ENCODE data around the gene CLSTN1. TPM values are rescaled to one million over a fixed set of nuclear protein-coding genes. Genes with fewer than 3 reads are reported as not detected.
"Not testable (repeated sequence)": the region's sequence is repeated elsewhere in the genome, so short reads cannot be mapped to it uniquely, and the experiment has no call there.

Gene CLSTN1
- total and polyA plus RNA-seq, 2 experiments from 2014 or later, result 56.8 to 67.8 TPM

DNA sequence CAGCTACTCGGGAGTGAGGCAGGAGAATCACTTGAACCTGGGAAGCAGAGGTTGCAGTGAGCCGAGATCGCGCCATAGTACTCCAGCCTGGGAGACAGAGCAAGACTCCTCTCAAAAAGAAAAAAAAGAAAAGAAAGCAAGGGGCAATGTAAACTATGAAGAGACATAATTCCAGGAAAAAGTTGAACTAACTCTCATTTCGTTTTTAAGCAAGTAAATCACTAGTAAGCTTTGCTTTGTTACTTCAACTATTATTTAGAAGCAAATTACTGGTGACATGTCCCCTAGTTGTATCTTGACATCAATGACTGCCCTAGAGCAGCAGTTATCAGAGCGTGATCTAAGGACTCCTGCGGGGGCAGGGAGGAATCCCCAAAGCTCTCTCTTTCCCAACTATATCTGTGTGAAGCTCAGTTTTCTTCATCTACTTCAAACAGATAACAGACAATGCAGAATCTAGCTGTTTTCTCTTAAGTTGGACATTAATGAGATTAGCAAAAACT, 18.7 kb downstream of the CLSTN1 start:
- no peak for DNase-seq
- Histone ChIP-seq H3K79me2 (ENCODE audit: insufficient read depth) (peaks cover 98% of the 10 kb centered on the region), H3K27me3 (replicated peaks; ENCODE audit: insufficient read depth) (no peaks in the 10 kb centered on the region), H3K9ac (no peak overlapping the region), H3K9me3 (ENCODE audit: low read depth) (no peaks in the 10 kb centered on the region), H2AFZ (no peak overlapping the region), H3F3A (ENCODE audit: insufficient read depth) (no peaks in the 10 kb centered on the region), H3K27ac (no peak overlapping the region), H3K4me2 (ENCODE audit: unreplicated experiment) (no peak overlapping the region), H3K4me3 (no peak overlapping the region), H3K36me3 (ENCODE audit: low read depth) (no peaks in the 10 kb centered on the region), H4K20me1 (ENCODE audit: insufficient read depth) (peaks cover 3% of the 10 kb centered on the region; the same call in 1 of the 2 replicates), H3K4me1 (ENCODE audit: insufficient read depth) (no peaks in the 10 kb centered on the region), H3K9me2 (ENCODE audit: insufficient read depth) (no peaks in the 10 kb centered on the region)
- in situ Hi-C loops (cut with MboI), result no loop called here
- WGBS, 2 experiments (ENCODE audit: low coverage in 1 of 2, low lambda C conversion rate in 2 of 2, missing lambda C conversion rate in 2 of 2), result 91 to 96% methylated on average over 7 of the region's 7 CpGs
- TF ChIP-seq EZH2phosphoT487 (IDR thresholded peaks at IDR 0.05; ENCODE audit: insufficient read depth, low read depth) (no peak), EZH2 (IDR thresholded peaks at IDR 0.05; ENCODE audit: insufficient read depth, poor library complexity, severe bottlenecking) (no peak)

DNA sequence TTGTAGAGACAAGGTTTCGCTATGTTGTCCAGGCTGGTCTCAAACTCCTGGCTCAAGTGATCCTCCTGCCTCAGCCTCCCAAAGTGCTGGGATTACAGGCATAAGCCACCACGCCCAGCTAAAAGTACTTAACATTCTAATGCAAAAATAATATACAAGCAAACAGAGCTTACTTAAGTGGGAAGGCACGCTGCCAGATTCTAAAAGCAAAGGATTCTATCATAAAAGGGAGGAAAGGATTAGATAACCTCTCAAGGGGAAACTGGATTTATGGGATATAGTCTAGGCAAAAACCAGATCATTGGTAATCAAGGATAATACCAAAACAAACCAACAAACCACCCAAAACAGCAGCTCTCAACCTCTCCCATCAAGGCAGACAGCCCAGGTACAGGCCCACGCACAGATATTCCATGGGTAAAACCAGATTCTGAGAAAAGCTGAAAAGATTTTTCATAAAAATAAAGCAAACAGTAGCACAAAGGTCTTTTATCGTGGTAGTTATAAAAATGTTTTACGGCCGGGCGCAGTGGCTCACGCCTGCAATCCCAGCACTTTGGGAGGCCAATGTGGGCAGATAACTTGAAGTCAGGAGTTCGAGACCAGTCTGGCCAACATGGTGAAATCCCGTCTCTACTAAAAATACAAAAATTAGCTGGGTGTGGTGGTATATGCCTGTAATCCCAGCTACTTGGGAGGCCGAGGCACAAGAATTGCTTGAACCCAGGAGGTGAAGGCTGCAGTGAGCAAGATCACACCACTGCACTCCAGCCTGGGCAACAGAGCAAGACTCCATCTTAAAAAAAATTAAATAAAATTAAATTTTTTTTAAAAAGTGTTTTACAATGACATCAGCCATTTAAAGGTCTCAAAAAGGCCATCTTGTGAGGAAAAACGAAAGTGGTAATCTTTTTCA, 20.5 kb downstream of the CLSTN1 start:
- H3K27ac ChIP-seq; DNase-seq; H4K20me1 ChIP-seq (ENCODE audit: insufficient read depth); in situ Hi-C loops (cut with MboI); H2AFZ ChIP-seq; H3K4me2 ChIP-seq (ENCODE audit: unreplicated experiment); H3K36me3 ChIP-seq (ENCODE audit: low read depth); H3K9me2 ChIP-seq (ENCODE audit: insufficient read depth); H3K27me3 ChIP-seq (replicated peaks; ENCODE audit: insufficient read depth); H3K9me3 ChIP-seq (ENCODE audit: low read depth); H3K4me3 ChIP-seq; H3F3A ChIP-seq (ENCODE audit: insufficient read depth); H3K4me1 ChIP-seq (ENCODE audit: insufficient read depth); H3K9ac ChIP-seq: not testable (repeated sequence)
- WGBS, 2 experiments (ENCODE audit: low coverage in 1 of 2, low lambda C conversion rate in 2 of 2, missing lambda C conversion rate in 2 of 2), result 92 to 93% methylated on average over 13 of the region's 13 CpGs
- peaks cover 96% of the 10 kb centered on the region for H3K79me2 ChIP-seq (ENCODE audit: insufficient read depth)

DNA sequence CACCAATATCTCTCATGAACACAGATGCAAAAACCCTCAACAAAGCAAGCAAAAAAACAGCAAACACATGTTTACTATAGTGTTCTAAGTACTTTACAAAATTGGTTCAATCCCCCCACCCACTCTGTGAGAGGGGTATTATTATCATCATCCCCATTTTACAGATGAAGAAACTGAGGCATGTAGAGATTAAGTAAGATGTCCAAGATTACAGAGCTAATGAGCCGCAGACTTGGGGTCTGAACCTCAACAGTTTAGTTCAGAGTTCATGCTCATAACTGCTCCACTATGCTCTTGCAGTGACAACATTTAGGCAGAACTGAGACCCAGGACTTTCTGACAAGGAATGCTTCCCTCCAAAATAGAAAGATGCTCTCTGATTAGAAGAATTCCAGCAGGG, 21.9 kb downstream of the CLSTN1 start:
- Histone ChIP-seq H4K20me1 (ENCODE audit: insufficient read depth) (peaks cover 3% of the 10 kb centered on the region; the same call in 1 of the 2 replicates), H3K27ac (no peak overlapping the region), H3K9me3 (ENCODE audit: low read depth) (no peaks in the 10 kb centered on the region), H3K27me3 (replicated peaks; ENCODE audit: insufficient read depth) (no peaks in the 10 kb centered on the region), H3K4me1 (ENCODE audit: insufficient read depth) (peaks cover 11% of the 10 kb centered on the region; the same call in 1 of the 2 replicates), H2AFZ (no peak overlapping the region), H3F3A (ENCODE audit: insufficient read depth) (peaks cover 9% of the 10 kb centered on the region; the same call in 1 of the 2 replicates), H3K9me2 (ENCODE audit: insufficient read depth) (no peaks in the 10 kb centered on the region), H3K79me2 (ENCODE audit: insufficient read depth) (peaks cover 93% of the 10 kb centered on the region), H3K4me3 (no peak overlapping the region), H3K9ac (no peak overlapping the region), H3K36me3 (ENCODE audit: low read depth) (no peaks in the 10 kb centered on the region), H3K4me2 (ENCODE audit: unreplicated experiment) (no peak overlapping the region)
- WGBS, 2 experiments (ENCODE audit: low coverage in 1 of 2, low lambda C conversion rate in 2 of 2, missing lambda C conversion rate in 2 of 2), result 94 to 97% methylated on average over 1 of the region's 1 CpG
- in situ Hi-C loops (cut with MboI), result no loop called here
- no peak for DNase-seq
- TF ChIP-seq EZH2phosphoT487 (IDR thresholded peaks at IDR 0.05; ENCODE audit: insufficient read depth, low read depth) (no peak), EZH2 (IDR thresholded peaks at IDR 0.05; ENCODE audit: insufficient read depth, poor library complexity, severe bottlenecking) (no peak)

GRCh38 chr1:9798236-9799130, 25.3 kb downstream of the CLSTN1 start:
- Histone ChIP-seq H3K36me3 (ENCODE audit: low read depth) (no peaks in the 10 kb centered on the region), H3K9ac (peak overlapping the region; percentile 32), H2AFZ (peak overlapping the region; percentile 18; the same call in 1 of the 2 replicates), H3K27me3 (replicated peaks; ENCODE audit: insufficient read depth) (no peaks in the 10 kb centered on the region), H3K4me2 (ENCODE audit: unreplicated experiment) (peak overlapping the region; percentile 75), H3F3A (ENCODE audit: insufficient read depth) (peaks cover 9% of the 10 kb centered on the region; the same call in 1 of the 2 replicates), H3K79me2 (ENCODE audit: insufficient read depth) (peaks cover 93% of the 10 kb centered on the region), H3K9me3 (ENCODE audit: low read depth) (no peaks in the 10 kb centered on the region), H3K9me2 (ENCODE audit: insufficient read depth) (no peaks in the 10 kb centered on the region), H3K27ac (peak overlapping the region; percentile 62), H3K4me3 (peak overlapping the region; percentile 58), H3K4me1 (ENCODE audit: insufficient read depth) (peaks cover 16% of the 10 kb centered on the region), H4K20me1 (ENCODE audit: insufficient read depth) (peaks cover 3% of the 10 kb centered on the region; the same call in 1 of the 2 replicates)
- peak; percentile 77 for DNase-seq
- TF ChIP-seq EZH2 (IDR thresholded peaks at IDR 0.05; ENCODE audit: insufficient read depth, poor library complexity, severe bottlenecking) (no peak), EZH2phosphoT487 (IDR thresholded peaks at IDR 0.05; ENCODE audit: insufficient read depth, low read depth) (no peak)
- WGBS, 2 experiments (ENCODE audit: low coverage in 1 of 2, low lambda C conversion rate in 2 of 2, missing lambda C conversion rate in 2 of 2), result 58 to 60% methylated on average over 11 of the region's 11 CpGs
- in situ Hi-C loops (cut with MboI), result no loop called here
